ENCODE data around the gene HM13. TPM values are rescaled to one million over a fixed set of nuclear protein-coding genes. Genes with fewer than 3 reads are reported as not detected.
A peak's percentile ranks its signal among the peaks of the same experiment; 100 is the strongest.

The HM13 gene
- total and polyA plus RNA-seq, 9 of the 15 experiments (the other 6 are each of a cell fraction or from before 2014, with no cell fraction given), result 7.7 to 136 (median 74.5) TPM

DNA sequence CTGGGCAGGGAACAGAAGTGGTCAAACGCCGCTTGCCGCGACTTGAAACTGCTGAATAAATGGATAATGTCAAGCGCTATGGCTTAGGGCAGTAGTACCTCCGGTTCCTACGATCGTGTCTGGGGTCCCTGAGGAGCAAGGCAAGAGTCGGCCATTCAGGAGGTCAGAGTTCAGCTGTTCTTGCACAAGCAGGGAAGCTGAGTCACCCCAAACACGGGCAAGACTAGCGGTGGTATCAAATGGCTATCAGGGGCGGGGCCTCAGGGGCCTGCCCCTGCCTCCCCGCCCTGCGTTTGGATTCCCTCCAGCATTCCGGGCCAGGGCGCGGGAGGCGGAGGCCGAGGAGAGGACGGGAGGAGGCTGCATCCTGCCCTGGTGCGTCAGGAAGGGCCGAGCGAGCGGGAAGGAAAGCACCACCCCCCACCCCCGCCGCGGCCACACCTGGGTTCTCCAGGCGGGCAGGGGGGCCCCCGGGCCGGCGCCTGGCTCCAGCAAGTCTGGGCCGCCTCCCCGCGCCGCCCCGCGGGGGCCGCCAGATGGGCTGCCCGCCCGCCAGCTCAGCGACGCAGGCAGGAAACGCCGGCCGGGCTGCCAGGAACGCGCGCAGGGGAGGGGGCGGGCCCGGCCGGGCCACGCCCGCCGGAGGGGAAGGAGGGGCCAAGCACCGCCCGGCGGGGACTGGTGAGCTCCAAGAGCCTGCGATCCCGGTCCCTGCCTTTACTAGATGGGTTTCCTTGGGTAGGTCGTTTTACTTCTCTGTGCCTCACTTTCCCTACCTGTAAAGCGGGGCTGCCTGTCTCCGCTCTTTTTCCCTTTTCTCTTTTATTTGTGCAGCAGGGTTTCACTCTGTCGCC, 58.7 kb downstream of the HM13 start (continued):
- TF ChIP-seq GABPB2 (CRISPR knock-in tag; conservative IDR thresholded peaks at IDR 0.05) (no peak; the same call in 1 of the 2 replicates), PHF21A (IDR thresholded peaks at IDR 0.05; ENCODE audit: borderline replicate concordance, low read depth) (no peak), MCM5 (IDR thresholded peaks at IDR 0.05; ENCODE audit: low read depth) (no peak), ZNF766 (CRISPR knock-in tag; conservative IDR thresholded peaks at IDR 0.05) (peak; percentile 87; the same call in 1 of the 2 replicates), TCF3 (CRISPR knock-in tag; IDR thresholded peaks at IDR 0.05) (peak; percentile 42), ZZZ3 (IDR thresholded peaks at IDR 0.05) (no peak), FOSL1 (tag; conservative IDR thresholded peaks at IDR 0.05) (peak; percentile 97), ZNF584 (CRISPR knock-in tag; IDR thresholded peaks at IDR 0.05; ENCODE audit: low read depth) (peak; percentile 81; the same call in 1 of the 2 replicates), HOXB6 (CRISPR knock-in tag; IDR thresholded peaks at IDR 0.05; ENCODE audit: borderline replicate concordance) (no peak), FIP1L1 (IDR thresholded peaks at IDR 0.05; ENCODE audit: low read depth, low read length, poor library complexity, severe bottlenecking) (peak; percentile 93), DIDO1 (tag; IDR thresholded peaks at IDR 0.05; ENCODE audit: low read depth) (no peak), ZNF586 (CRISPR knock-in tag; conservative IDR thresholded peaks at IDR 0.05) (0 out of 2 replicates have a peak, but pooled peaks have one; percentile 50), DDX20 (tag; IDR thresholded peaks at IDR 0.05; ENCODE audit: low read depth) (peak; percentile 47; the same call in 1 of the 2 replicates), POLR3G (IDR thresholded peaks at IDR 0.05; ENCODE audit: extremely low read depth, insufficient read length, insufficient replicate concordance) (no peak), TCF7 (IDR thresholded peaks at IDR 0.05; ENCODE audit: borderline replicate concordance) (peak; percentile 13; the same call in 1 of the 2 replicates), SRSF1 (IDR thresholded peaks at IDR 0.05; ENCODE audit: low read depth, low read length) (no peak), MAFF (IDR thresholded peaks at IDR 0.05; ENCODE audit: low read length) (peak; percentile 84), ZNF41 (CRISPR knock-in tag; conservative IDR thresholded peaks at IDR 0.05) (0 out of 2 replicates have a peak, but pooled peaks have one; percentile 63)
- TF ChIP-seq, protein P1, sequence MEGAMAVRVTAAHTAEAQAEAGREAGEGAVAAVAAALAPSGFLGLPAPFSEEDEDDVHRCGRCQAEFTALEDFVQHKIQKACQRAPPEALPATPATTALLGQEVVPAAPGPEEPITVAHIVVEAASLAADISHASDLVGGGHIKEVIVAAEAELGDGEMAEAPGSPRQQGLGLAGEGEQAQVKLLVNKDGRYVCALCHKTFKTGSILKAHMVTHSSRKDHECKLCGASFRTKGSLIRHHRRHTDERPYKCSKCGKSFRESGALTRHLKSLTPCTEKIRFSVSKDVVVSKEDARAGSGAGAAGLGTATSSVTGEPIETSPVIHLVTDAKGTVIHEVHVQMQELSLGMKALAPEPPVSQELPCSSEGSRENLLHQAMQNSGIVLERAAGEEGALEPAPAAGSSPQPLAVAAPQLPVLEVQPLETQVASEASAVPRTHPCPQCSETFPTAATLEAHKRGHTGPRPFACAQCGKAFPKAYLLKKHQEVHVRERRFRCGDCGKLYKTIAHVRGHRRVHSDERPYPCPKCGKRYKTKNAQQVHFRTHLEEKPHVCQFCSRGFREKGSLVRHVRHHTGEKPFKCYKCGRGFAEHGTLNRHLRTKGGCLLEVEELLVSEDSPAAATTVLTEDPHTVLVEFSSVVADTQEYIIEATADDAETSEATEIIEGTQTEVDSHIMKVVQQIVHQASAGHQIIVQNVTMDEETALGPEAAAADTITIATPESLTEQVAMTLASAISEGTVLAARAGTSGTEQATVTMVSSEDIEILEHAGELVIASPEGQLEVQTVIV (CRISPR knock-in tag; IDR thresholded peaks at IDR 0.05; ENCODE audit: borderline replicate concordance), result 0 out of 2 replicates have a peak, but pooled peaks have one; percentile 61
- TF ChIP-seq, protein P2, sequence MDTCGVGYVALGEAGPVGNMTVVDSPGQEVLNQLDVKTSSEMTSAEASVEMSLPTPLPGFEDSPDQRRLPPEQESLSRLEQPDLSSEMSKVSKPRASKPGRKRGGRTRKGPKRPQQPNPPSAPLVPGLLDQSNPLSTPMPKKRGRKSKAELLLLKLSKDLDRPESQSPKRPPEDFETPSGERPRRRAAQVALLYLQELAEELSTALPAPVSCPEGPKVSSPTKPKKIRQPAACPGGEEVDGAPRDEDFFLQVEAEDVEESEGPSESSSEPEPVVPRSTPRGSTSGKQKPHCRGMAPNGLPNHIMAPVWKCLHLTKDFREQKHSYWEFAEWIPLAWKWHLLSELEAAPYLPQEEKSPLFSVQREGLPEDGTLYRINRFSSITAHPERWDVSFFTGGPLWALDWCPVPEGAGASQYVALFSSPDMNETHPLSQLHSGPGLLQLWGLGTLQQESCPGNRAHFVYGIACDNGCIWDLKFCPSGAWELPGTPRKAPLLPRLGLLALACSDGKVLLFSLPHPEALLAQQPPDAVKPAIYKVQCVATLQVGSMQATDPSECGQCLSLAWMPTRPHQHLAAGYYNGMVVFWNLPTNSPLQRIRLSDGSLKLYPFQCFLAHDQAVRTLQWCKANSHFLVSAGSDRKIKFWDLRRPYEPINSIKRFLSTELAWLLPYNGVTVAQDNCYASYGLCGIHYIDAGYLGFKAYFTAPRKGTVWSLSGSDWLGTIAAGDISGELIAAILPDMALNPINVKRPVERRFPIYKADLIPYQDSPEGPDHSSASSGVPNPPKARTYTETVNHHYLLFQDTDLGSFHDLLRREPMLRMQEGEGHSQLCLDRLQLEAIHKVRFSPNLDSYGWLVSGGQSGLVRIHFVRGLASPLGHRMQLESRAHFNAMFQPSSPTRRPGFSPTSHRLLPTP (IDR thresholded peaks at IDR 0.05; ENCODE audit: borderline replicate concordance, extremely low read depth, insufficient read length), result no peak
- TF ChIP-seq, protein P3, sequence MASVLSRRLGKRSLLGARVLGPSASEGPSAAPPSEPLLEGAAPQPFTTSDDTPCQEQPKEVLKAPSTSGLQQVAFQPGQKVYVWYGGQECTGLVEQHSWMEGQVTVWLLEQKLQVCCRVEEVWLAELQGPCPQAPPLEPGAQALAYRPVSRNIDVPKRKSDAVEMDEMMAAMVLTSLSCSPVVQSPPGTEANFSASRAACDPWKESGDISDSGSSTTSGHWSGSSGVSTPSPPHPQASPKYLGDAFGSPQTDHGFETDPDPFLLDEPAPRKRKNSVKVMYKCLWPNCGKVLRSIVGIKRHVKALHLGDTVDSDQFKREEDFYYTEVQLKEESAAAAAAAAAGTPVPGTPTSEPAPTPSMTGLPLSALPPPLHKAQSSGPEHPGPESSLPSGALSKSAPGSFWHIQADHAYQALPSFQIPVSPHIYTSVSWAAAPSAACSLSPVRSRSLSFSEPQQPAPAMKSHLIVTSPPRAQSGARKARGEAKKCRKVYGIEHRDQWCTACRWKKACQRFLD (CRISPR knock-in tag; IDR thresholded peaks at IDR 0.05), result peak; percentile 89
